GM21515 (cell line): ENCODE measurements around the gene KNDC1.
"Not testable (repeated sequence)": the region's sequence is repeated elsewhere in the genome, so short reads cannot be mapped to it uniquely, and the experiment has no call there.

Experiments
- ATAC-seq: cut with Tn5 transposase; IDR thresholded peaks from one replicate; pipeline ENCODE4 v1.9.1; 2021; ENCODE audit not compliant: unreplicated experiment

The KNDC1 gene

DNA sequence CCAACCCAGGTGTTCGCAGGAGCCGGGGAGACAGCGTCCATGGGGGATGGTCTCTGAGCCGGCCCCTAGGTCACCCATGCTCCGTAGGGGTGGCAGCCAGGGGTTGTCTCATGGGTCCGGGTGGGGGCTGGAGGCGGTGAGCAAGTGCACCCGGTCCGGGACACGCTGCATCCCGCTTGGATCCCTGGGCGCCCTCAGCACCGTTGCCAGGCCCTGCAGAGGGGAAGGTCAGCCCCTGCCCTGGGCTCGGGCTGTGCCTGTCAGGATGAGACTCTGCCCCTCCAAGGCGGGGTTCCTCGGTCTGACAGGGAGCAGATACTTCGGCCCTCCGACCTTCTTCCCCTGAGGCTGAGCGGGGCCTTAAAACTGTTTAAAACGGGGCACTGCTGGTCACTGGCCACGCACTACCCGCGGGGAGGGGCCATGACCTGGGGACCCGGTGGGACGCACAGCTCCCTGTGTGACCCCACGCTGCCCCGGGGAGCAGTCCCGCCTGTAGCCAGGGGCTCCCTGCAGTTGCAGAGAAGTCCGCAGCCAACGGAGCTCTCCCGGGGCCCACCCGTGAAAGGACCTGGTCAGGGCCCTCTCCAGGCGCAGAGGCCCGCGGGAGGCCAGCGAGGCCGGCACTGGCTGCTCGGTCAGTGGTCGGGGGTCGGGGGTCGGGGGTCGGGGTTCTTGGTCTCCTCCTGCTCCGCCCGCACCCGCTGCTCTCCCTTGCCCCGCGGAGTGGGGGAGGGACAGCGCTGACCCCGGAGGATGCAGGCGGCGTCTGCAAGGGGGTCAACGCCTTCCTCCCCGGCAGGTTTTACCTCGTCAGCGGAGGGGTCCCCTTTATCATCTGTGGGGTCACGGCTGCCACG lies 33.4 kb upstream of the KNDC1 start:
- ATAC-seq, result no peak

DNA sequence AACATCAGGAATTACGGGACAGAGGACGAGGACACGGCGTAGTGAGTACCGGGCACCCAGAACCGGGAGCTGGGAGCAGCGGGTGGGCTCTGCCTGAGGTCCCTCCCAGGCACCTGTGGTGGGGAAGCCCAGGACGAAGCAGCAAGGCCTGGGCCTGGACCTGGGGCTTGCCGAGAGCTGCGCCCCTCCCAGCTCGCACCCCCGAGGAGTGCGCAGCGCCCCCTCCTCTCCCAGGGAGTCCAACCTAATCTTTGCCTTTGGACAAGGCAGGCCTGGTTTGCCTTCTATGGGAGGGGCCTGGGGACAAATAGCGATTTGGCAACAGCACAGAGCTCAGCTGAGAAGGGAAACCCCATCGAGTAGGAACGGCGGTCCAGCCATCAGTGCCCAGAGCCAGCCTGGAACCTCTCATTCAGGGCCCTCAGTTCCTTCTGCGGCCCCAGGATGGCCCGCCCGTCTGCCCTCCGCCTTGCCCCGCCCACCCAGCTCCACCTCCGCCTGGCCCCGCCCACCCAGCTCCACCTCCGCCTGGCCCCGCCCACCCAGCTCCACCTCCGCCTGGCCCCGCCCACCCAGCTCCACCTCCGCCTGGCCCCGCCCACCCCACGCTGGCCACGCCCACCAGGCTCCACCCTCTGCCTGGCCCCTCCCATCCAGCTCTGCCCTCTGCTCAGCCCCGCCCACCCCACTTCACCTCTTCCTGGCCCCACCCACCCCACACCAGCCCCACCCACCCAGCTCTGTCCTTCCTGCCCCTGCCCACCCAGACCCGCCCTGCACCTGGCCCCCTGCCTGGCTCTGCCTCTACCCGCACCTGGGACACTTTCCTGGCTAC lies 32.5 kb upstream of the KNDC1 start:
- no peak for ATAC-seq

DNA sequence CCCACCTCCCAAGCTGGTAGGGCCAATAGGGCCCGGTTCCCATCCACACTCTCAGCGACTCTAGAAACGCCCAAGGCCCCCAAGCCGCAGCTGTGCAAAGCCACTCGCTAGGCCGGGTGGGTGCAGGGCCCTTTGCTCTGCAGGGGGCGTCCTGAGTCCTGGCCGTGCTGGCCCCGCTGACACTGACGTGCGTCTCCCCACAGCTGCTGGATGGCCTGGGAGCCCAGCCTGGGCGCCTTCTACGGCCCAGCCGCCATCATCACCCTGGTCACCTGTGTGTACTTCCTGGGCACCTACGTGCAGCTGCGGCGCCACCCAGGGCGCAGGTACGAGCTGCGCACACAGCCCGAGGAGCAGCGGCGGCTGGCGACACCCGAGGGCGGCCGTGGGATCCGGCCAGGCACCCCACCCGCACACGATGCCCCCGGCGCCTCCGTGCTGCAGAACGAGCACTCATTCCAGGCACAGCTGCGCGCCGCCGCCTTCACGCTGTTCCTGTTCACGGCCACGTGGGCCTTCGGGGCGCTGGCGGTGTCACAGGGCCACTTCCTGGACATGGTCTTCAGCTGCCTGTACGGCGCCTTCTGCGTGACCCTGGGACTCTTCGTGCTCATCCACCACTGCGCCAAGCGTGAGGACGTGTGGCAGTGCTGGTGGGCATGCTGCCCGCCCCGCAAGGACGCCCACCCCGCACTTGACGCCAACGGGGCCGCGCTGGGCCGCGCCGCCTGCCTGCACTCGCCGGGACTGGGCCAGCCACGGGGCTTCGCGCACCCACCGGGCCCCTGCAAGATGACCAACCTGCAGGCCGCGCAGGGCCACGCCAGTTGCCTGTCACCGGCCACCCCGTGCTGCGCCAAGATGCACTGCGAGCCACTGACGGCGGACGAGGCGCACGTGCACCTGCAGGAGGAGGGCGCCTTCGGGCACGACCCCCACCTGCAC lies 31.6 kb upstream of the KNDC1 start:
- ATAC-seq, result no peak

DNA sequence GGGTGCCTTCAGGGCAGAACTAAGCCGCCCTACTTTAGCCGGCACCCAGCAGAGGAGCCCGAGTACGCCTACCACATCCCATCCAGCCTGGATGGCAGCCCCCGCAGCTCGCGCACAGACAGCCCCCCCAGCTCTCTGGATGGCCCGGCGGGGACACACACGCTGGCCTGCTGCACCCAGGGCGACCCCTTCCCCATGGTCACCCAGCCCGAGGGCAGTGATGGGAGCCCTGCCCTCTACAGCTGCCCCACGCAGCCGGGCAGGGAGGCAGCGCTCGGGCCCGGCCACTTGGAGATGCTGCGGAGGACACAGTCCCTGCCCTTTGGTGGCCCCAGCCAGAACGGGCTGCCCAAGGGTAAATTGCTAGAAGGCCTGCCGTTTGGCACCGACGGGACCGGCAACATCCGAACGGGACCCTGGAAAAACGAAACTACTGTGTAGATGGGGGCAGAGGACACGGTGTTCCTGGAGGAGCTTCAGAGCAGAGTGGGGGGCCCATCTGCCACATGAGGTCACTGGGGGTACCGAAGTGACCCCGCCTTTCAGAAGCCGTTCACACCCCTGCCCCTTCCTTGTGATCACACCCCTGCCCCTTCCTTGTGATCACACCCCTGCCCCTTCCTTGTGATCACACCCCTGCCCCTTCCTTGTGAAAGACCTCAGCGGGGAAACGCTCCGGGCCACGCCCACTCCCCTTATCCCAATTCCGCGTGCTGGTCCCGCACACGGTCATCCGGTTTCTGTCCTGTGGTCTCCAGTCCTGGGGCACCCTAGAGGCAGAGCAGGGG lies 30.8 kb upstream of the KNDC1 start:
- ATAC-seq, result no peak

DNA sequence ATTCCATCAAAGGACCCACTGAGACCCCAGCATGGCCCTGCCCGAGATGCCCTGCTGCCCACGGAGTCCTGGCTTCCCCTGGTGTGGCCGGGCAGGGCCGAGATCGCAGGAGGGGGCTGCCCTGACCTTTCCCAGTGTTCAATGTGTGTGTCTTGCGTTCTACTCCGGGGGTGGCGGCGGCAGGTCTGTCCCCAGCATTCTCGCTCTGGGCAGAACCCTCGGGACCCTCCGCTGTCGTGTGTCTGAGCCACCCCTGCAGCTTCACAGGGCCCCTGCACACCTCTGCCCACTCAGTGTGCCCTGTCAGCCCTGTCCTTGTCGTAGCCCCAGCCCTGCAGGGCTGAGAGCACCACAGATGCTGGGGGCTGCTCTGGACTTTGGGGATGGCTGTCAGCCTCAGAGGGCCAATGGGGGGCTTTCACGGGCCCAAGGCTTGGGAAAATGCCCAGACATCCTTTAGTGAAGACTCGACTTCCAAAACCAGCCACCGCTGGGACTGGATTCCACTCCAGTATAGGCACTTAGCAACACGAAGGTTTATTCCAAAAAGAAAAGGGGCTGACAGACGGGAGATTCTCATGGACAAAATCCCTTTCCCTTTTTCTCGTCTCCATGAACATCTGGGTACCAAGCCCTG lies 30.0 kb upstream of the KNDC1 start:
- ATAC-seq, result no peak

DNA sequence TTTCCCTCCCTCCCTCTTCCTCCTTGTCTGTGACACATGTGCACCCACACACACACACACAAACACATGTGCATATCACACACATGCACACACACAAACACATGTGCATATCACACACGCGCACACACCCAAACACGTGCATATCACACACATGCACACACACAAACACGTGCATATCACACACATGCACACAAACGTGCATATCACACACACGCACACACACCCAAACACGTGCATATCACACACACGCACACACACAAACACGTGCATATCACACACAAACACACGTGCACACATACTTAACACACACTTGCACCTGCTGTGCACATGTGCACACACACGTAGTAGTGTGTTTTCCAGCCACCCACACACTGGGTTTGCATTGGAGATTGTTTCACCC lies 29.4 kb upstream of the KNDC1 start:
- no peak for ATAC-seq

DNA sequence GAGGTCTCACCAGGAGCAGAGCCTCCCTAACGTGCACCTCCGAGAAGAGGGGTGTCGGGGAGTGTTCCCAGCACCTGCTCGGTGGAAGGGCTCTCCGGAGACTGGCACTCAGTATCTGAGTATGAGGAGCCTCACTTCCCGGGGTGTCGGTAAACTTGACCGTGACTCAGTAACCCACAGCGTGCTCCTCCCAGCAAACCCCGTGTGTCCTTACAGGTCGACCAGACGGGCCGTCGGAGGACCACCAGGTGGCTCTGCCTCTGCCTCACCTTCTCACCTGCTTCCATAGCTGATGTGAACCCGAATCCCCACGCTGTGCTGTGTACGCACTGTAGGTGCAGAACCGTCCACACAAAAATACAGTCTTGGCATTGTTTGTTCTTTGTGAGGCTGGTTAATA lies 29.0 kb upstream of the KNDC1 start:
- no peak for ATAC-seq

DNA sequence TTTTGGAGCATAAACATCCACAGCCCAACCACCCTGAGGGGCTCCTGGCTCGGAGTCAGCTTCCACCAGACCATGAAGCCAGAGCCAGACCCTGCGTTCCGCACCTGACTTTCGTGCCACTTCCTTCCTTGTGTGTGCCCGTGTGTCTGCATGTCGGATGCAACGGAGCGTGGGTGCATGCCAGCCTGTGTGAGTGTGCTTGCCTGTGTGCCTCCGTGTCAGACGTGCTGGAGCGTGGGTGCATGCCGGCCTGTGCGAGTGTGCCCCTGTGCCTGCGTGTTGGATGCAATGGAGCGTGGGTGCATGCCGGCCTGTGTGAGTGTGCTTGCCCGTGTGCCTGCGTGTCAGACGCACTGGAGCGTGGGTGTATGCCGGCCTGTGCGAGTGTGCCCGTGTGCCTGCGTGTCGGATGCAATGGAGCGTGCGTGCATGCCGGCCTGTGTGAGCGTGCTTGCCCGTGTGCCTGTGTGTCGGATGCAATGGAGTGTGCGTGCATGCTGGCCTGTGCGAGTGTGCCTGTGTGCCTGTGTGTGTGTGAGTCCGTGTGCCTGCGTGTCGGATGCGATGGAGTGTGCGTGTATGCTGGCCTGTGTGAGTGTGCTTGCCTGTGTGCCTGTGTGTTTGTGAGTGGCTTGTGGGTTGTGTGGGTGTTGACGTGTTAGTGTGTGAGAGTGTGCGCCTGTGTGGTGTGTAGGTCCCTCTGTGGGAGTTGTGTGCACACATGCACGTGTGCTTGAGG lies 28.1 kb upstream of the KNDC1 start:
- ATAC-seq, result no peak

DNA sequence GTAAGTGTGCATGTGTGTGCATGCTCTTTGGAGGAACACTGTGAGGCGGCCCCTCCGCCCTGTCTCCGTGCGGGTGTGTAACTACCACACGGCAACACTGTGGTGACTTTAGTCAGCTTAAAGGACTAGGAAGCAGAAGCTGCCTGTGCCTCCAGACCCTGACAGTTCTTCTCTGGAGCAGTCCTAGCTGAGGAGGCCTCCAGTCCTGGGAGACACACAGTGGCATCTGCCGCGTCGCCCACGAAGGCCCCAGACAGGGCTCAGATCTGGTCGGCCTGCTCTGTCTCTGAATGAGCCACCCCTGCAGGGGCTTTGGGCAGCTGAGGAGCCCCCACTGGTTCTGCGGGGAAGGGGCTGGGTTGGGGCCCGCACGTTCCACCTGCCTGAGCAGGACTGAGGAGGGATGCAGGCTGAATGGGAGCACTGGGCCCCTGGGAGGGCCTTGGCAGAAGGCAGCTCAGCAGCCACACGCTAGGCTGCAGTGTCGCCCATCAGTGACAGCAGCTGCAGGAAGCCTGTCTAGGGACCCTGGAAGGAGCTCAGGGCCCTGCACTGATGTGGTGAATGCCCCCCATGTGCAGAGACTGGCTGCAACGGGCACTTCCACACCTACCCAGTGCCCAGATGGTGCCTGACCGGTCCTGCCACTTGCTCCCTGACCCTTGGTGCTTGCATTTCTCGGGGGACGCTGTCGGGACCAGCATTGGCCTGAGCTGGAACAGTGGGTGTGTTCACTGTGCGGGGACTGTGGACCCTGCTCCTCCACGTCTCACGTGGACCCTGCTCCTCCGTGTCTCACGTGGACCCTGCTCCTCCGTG lies 27.3 kb upstream of the KNDC1 start:
- no peak for ATAC-seq

DNA sequence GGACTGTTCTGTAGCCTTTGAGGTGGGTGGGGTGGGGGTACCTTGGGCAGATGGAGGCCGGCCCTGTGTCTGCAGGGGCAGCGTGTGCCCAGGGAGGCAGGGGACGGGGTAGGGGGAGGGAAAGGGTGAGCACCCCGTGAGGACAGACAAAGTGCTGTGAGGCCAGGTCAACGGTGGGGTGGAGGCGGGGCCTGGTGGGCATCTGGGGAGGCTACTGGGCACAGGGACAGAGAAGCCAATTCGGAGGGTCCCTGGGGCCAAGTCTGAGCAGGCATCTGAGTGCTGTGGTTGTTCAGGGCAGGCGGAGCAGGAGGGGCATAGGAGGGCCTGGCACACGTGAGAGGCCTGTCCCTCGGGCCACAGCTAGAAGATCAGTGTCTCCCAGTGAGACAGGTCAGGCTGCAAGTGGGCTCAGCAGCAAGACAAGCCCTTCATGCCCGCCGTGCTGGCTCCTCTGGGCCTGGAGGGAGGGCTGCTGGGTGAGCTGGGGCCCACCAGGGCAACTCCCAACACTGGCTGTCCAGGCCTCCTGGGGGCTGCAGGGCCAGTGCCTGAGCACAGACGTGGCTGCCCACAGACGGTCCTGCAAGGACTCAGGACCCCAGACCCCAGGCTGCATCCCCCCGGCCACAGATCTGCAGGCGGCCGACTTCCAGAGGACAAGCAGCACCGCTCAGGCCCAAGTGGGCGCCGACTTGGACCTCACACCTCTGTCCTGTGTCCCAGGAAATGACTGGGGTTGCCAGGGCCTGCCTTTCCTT lies 26.4 kb upstream of the KNDC1 start:
- ATAC-seq, result no peak

DNA sequence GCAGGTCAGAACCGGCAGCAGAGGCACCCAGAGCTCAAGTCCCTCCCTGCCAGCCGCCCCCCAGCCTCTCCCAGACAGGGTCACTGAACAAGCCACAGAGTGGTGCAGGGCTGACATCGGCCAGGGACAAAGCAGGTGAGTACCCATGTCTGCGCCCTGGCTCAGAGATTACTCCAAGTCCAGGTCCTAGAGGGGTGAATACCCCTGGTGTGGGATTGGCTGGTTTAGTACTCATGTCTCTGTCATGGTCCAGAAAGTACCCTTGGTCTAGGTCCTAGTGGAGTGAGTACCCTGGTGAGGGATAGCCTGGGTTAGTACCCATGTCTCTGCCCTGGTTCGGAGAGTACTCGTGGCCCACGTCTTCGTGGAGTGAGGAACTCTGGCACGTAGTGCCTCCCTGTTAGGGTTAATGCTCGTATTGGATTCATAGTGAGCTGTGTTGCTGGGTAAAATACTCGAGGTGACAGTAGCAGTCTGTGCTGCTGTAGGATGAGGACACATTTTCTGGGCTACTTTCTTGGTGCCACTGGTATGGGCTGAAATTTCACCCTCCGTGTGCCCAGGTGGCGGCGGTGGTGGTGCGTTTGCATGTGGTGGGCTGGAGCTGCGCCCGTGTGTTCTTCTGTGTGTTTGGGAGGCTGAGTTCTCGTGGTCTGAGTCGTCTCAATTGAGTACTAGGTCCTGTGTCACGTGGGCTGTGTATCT lies 25.5 kb upstream of the KNDC1 start:
- ATAC-seq, result no peak

DNA sequence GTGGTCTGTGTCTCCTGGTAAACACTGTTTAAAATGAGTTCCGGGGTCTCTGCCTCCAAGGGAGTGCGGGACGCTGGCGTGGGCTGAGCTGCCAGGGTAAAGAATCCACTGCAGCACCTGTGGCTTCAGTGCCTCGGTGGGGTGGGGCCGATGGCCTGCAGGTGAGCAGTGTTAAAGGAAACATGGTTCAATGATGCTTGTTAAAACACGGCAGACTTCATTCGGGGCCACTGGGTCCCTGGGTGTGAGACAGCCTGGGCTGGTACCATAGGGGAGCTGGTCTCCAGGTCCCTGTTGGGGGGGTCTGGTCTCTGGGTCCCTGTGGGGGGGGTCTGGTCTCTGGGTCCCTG lies 24.9 kb upstream of the KNDC1 start:
- ATAC-seq, result no peak

DNA sequence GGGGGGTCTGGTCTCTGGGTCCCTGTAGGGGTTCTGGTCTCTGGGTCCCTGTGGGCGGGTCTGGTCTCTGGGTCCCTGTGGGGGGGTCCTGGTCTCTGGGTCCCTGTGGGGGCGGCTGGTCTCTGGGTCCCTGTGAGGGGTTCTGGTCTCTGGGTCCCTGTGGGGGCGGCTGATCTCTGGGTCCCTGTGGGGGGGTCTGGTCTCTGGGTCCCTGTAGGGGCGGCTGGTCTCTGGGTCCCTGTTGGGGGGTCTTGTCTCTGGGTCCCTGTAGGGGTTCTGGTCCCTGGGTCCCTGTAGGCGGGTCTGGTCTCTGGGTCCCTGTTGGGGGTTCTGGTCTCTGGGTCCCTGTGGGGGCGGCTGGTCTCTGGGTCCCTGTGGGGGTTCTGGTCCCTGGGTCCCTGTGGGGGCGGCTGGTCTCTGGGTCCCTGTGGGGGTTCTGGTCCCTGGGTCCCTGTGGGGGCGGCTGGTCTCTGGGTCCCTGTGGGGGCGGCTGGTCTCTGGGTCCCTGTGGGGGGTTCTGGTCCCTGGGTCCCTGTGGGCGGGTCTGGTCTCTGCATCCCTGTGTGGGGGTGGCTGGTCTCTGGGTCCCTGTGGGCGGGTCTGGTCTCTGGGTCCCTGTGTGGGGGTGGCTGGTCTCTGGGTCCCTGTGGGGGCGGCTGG lies 22.4 kb upstream of the KNDC1 start:
- ATAC-seq, result not testable (repeated sequence)

DNA sequence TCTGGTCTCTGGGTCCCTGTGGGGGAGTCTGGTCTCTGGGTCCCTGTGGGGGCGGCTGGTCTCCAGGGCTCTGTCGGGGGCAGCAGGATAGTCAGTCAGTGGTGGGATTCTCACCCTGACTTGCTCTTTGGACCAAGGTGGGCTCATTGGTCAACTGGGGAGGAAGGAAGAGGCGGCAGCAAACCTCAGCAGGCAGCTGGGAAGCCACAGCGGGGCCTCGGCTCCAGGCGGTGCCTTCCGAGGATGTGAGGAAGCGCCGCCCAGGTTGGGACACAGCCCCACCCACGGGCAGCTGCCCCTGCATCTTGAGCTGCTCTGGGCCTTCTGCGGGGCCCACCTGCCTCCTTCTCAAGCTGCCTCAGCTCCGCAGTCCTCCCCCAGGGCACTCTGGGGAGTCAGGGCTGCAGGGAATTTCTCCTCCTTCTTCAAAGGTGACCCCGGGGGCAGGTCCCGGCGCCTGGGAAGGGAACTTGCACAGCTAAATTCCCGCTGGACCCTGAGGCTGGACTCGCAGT lies 20.4 kb upstream of the KNDC1 start:
- ATAC-seq, result no peak

DNA sequence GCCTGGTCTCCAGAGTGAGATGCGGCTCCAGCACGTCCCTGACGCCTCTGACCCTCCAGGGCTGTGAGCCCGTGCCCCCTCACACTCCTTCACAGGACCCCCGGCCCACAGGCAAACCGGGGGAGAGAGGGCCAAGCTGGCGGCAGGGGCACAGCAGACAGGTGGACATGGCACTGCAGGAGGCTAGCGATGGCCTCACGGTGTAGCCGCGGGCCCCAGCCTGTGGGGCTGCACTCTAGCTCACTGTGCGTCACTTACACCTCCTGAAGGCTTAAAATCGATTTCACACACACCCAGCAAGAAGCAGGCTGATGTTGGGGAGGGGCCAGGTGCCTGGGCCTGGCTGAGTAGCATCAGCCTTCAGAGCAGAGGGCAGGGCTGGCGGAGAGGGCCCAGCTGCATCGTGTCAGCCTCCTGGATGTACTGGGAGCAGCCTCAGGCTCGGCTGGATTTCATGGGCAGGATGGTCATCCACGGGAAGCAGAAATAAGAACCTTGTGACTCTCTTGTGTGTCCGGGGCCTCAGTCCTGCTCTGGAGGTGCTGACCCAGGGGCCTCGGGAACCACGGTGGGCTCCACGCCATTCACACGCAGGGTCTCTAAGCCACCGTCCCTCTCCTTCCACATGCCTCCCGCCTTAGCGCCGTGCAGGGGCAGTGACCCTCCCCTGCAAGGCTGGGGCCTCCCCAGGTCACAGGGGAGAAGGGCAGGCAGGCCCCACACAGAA lies 19.4 kb upstream of the KNDC1 start:
- ATAC-seq, result no peak
